GM21423 (cell line): ENCODE data around the gene NFIC.
"Not testable (repeated sequence)": the region's sequence is repeated elsewhere in the genome, so short reads cannot be mapped to it uniquely, and the experiment has no call there.

ENCODE experiments used
- ATAC-seq: cut with Tn5 transposase; IDR thresholded peaks from one replicate; pipeline ENCODE4 v1.9.1; 2021; ENCODE audit warnings: mild to moderate bottlenecking, moderate library complexity; ENCODE audit not compliant: unreplicated experiment

The NFIC gene

GRCh38 chr19:3365836-3366752 is at the start of gene NFIC:
Gene NFIC (plus strand): TSS chr19:3366583. CDS start chr19:3366637, 54 bp downstream.
- no peak for ATAC-seq

- no peak for ATAC-seq
These were observed 49.6 kb upstream of the NFIC start for GRCh38 chr19:3316659-3317207.

GRCh38 chr19:3319643-3320353 is 46.6 kb upstream of the NFIC start:
- ATAC-seq = no peak

- no peak for ATAC-seq
These were observed 46.1 kb upstream of the NFIC start for GRCh38 chr19:3320354-3320670.

- no peak for ATAC-seq
These were observed 45.5 kb upstream of the NFIC start for GRCh38 chr19:3320853-3321252.

- no peak for ATAC-seq
These were observed 44.7 kb upstream of the NFIC start for GRCh38 chr19:3321696-3322095.

- no peak for ATAC-seq
These were observed 44.0 kb upstream of the NFIC start for GRCh38 chr19:3322199-3322978.

GRCh38 chr19:3323026-3323425 is 43.4 kb upstream of the NFIC start:
- no peak for ATAC-seq

- no peak for ATAC-seq
These were observed 42.7 kb upstream of the NFIC start for GRCh38 chr19:3323658-3324057.

GRCh38 chr19:3324405-3324856 is 42.0 kb upstream of the NFIC start:
- no peak for ATAC-seq

- ATAC-seq = no peak
These were observed 40.9 kb upstream of the NFIC start for GRCh38 chr19:3325451-3325850.

- ATAC-seq = no peak
These were observed 37.6 kb upstream of the NFIC start for GRCh38 chr19:3328743-3329142.

- no peak for ATAC-seq
These were observed 36.3 kb upstream of the NFIC start for GRCh38 chr19:3330047-3330446.

- ATAC-seq = not testable (repeated sequence)
These were observed 34.2 kb upstream of the NFIC start for GRCh38 chr19:3332232-3332631.

- ATAC-seq = no peak
These were observed 33.3 kb upstream of the NFIC start for GRCh38 chr19:3333020-3333583.

- ATAC-seq = no peak
These were observed 32.7 kb upstream of the NFIC start for GRCh38 chr19:3333662-3334061.

GRCh38 chr19:3334749-3335430 is 31.5 kb upstream of the NFIC start:
- ATAC-seq = not testable (repeated sequence)

- no peak for ATAC-seq
These were observed 30.7 kb upstream of the NFIC start for GRCh38 chr19:3335431-3336350.

GRCh38 chr19:3336351-3336679 is 30.1 kb upstream of the NFIC start:
- ATAC-seq = no peak
